ENCODE data around the gene ZNF391. TPM values are rescaled to one million over a fixed set of nuclear protein-coding genes. Genes with fewer than 3 reads are reported as not detected.

ZNF391 gene
- total RNA-seq (2012; rRNA removed) (0.18 and 0.28 TPM in 2 replicates), polyA plus RNA-seq (2012; rRNA removed) (0.20 and 0.22 TPM in 2 replicates), Bru-seq, nascent RNA (percentile 36 among the genes with signal in this experiment), BruChase-seq, experiment 1, labeled RNA remaining after a 6-hour chase (percentile 37 among the genes with signal in this experiment), BruChase-seq, experiment 2, labeled RNA remaining after a 2-hour chase (percentile 37 among the genes with signal in this experiment)
- 0.01 and 0.06 TPM in 2 replicates for polyA plus RNA-seq (2012; cell fraction: cytosol; rRNA removed)
- 0.03 and 0.16 TPM in 2 replicates for polyA plus RNA-seq (2012; cell fraction: nucleus; rRNA removed; ENCODE audit: low replicate concordance)
- long read RNA-seq = 0 reads

GRCh38 chr6:27388293-27389197 is at the start of gene ZNF391:
TSS of gene ZNF391 (plus strand) at chr6:27388759. CDS start at chr6:27400371, 11,612 bp downstream.
- intact Hi-C loops (cut with micrococcal nuclease) = loop anchor here (2.0 kb wide), 1 partner anchor 90 kb away; no protein-coding TSS in a partner anchor
- Histone ChIP-seq H3K23ac (ENCODE audit: low read depth, low read length) (peak within 1 kb of the TSS; percentile 53; the same call in 1 of the 2 replicates), H4K5ac (ENCODE audit: low read depth, low read length) (peak within 1 kb of the TSS; percentile 81), H2AK9ac (replicated peaks; ENCODE audit: low read depth, low read length, poor library complexity) (peak within 1 kb of the TSS; percentile 92), H3K4me3 (ENCODE audit: insufficient read depth, low read depth, low read length) (peak within 1 kb of the TSS; percentile 70), H2BK5ac (ENCODE audit: low read depth, low read length, poor library complexity, severe bottlenecking) (peak within 1 kb of the TSS; percentile 78), H2AFZ (replicated peaks; ENCODE audit: low read length, poor library complexity) (peak within 1 kb of the TSS; percentile 97), H3K56ac (ENCODE audit: extremely low read depth, insufficient read depth, low read length) (no peak within 1 kb of the TSS), H2BK20ac (ENCODE audit: low read depth, low read length) (no peak within 1 kb of the TSS), H3K9me1 (ENCODE audit: insufficient read depth, low read length) (no peaks in the 10 kb centered on the region), H3K9me3 (ENCODE audit: control insufficient read depth, insufficient read depth, low read length) (no peaks in the 10 kb centered on the region), H3K9ac (ENCODE audit: low read depth, low read length) (peak within 1 kb of the TSS; percentile 78), H2AK5ac (ENCODE audit: low read depth, low read length) (no peak within 1 kb of the TSS), H3K79me1 (ENCODE audit: low read depth in 1 of 2, low read length in 2 of 2) (no peaks in the 10 kb centered on the region), H4K20me1 (ENCODE audit: insufficient read depth, low read length) (no peaks in the 10 kb centered on the region), H3K27ac (ENCODE audit: insufficient read depth, low read length) (peak within 1 kb of the TSS; percentile 68), H3K4ac (ENCODE audit: low read depth, low read length) (peak within 1 kb of the TSS; percentile 89), H3K36me3 (ENCODE audit: control insufficient read depth, insufficient read depth, low read length) (no peaks in the 10 kb centered on the region), H3K14ac (replicated peaks; ENCODE audit: low read depth, low read length) (peak within 1 kb of the TSS; percentile 83), H4K8ac (ENCODE audit: low read depth in 2 of 2, low read length in 2 of 2) (peak within 1 kb of the TSS; percentile 30 to 98), H3K27me3 (ENCODE audit: control insufficient read depth, insufficient read depth, low read length) (no peaks in the 10 kb centered on the region), H3K18ac (ENCODE audit: low read depth, low read length) (peak within 1 kb of the TSS; percentile 43), H4K91ac (ENCODE audit: insufficient read depth, low read depth, low read length) (peak within 1 kb of the TSS; percentile 64; the same call in 1 of the 2 replicates), H3K4me2 (ENCODE audit: low read depth, low read length) (peak within 1 kb of the TSS; percentile 74), H2BK15ac (ENCODE audit: low read depth, low read length) (no peak within 1 kb of the TSS), H2BK120ac (ENCODE audit: low read depth, low read length) (peak within 1 kb of the TSS; percentile 43; the same call in 1 of the 2 replicates), H3K4me1 (ENCODE audit: control insufficient read depth, insufficient read depth, low read length) (no peaks in the 10 kb centered on the region)
- peak; percentile 74 for TF ChIP-seq RCOR1 (IDR thresholded peaks at IDR 0.05; ENCODE audit: insufficient replicate concordance, low read length)
- TF ChIP-seq, protein P1, sequence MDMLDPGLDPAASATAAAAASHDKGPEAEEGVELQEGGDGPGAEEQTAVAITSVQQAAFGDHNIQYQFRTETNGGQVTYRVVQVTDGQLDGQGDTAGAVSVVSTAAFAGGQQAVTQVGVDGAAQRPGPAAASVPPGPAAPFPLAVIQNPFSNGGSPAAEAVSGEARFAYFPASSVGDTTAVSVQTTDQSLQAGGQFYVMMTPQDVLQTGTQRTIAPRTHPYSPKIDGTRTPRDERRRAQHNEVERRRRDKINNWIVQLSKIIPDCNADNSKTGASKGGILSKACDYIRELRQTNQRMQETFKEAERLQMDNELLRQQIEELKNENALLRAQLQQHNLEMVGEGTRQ (IDR thresholded peaks at IDR 0.05; ENCODE audit: low read depth, low read length) = no peak
- TF ChIP-seq MXI1 (IDR thresholded peaks at IDR 0.05; ENCODE audit: borderline replicate concordance, low read depth, low read length) = 0 out of 2 replicates have a peak, but pooled peaks have one; percentile 13
- TF ChIP-seq CEBPB (IDR thresholded peaks at IDR 0.05; ENCODE audit: low read depth, low read length) = peak; percentile 71
- ATAC-seq (ENCODE audit: low read depth) = peak; percentile 97
- peak; percentile 80 for DNase-seq
- dilution Hi-C loops (cut with HindIII; ENCODE audit: low sequenced_read_pairs, unreplicated experiment) = no loop called here
- CTCF ChIA-PET = no interaction called here
- BruUV-seq (replicated peaks) = no TSS peak
- 3% methylated on average over 29 of the region's 49 CpGs; no CpG with 5 or more reads in 1 of the 2 experiments for WGBS, 2 experiments (ENCODE audit: extremely low coverage in 2 of 2, insufficient read length in 1 of 2)
- POLR2A ChIA-PET (ENCODE audit: unreplicated experiment) = no interaction called here
- in situ Hi-C loops (cut with MboI; ENCODE audit: low sequenced_read_pairs) = no loop called here
